Activated naive CD8-positive, alpha-beta T cell treated with anti-CD3 and anti-CD28 coated beads for 36 hours (primary cell): Measurements from ENCODE around the gene YWHAG. TPM values are rescaled to one million over a fixed set of nuclear protein-coding genes. Genes with fewer than 3 reads are reported as not detected.
A peak's percentile ranks its signal among the peaks of the same experiment; 100 is the strongest.
"Not testable (repeated sequence)": the region's sequence is repeated elsewhere in the genome, so short reads cannot be mapped to it uniquely, and the experiment has no call there.

Experiments
- DNase-seq: peaks from one replicate; pipeline ENCODE4 v3.0.0; 2021
- H3K27ac Mint-ChIP-seq: one replicate; pipeline ENCODE4 v1.8.0; 2022; ENCODE audit warnings: mild to moderate bottlenecking, moderate library complexity, mixed read lengths
- H3K27me3 Mint-ChIP-seq: one replicate; pipeline ENCODE4 v1.8.0; 2022; ENCODE audit warnings: mild to moderate bottlenecking, mixed read lengths
- H3K36me3 Mint-ChIP-seq: one replicate; pipeline ENCODE4 v1.8.0; 2021; ENCODE audit warnings: mild to moderate bottlenecking, mixed read lengths
- H3K4me1 Mint-ChIP-seq: one replicate; pipeline ENCODE4 v1.8.0; 2021; ENCODE audit warnings: mixed read lengths
- H3K4me3 Mint-ChIP-seq: one replicate; pipeline ENCODE4 v1.8.0; 2022; ENCODE audit warnings: mild to moderate bottlenecking, moderate library complexity, mixed read lengths
- H3K9me3 Mint-ChIP-seq: one replicate; pipeline ENCODE4 v1.8.0; 2022; ENCODE audit warnings: mixed read lengths
- total RNA-seq, 2 experiments: library from RNA; stranded (reverse); gene quantifications; one replicate each; pipeline ENCODE4 v1.2.3, GENCODE V29; 2021

Gene YWHAG
- total RNA-seq, 2 experiments from 2014 or later: 155 to 157 TPM

DNA sequence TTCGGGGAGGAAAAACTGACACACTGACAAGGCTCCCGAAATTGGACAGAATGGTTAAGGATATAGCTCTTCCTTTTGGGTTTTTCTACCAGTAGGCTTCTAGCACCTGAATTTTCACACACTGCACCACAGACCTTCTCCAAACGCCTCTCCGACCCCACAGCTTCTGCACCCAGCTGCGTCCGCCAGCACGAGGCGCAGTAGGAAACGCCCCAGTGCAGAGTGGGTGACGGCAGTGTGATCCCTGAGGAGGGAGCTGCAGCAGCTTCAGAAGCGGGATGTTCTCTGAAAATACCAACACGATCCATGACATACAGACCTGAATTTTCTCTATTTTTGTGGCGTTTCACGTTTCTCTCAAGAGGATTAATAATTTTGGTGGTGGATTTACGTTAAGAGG, 30.4 kb downstream of the YWHAG start:
- no peaks in the 10 kb centered on the region for H3K9me3 Mint-ChIP-seq
- H3K36me3 Mint-ChIP-seq: peaks cover 42% of the 10 kb centered on the region
- H3K27ac Mint-ChIP-seq: no peak overlapping the region
- no peak overlapping the region for H3K4me3 Mint-ChIP-seq
- no peaks in the 10 kb centered on the region for H3K27me3 Mint-ChIP-seq
- DNase-seq: no peak
- peaks cover 21% of the 10 kb centered on the region for H3K4me1 Mint-ChIP-seq

DNA sequence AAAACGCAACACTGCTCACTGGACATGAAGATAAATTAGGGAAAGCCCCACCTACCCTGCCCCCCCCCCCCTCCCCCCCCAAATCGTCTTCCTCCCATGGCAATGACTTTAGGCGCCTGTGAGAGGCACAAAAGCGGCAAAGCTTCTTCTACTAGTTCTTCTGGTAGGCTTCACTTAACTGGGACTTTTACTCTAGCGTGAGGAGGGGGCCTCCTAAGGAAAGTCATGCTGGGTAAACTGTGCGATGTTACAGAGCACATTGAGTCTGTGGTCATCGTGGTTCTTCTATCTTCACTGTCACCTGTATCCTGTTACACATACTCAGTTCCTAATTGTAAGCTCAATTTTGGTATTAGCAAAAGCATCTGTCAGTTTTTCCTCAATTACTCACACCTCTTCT, 31.2 kb downstream of the YWHAG start:
- Mint-ChIP-seq H3K27me3 (no peaks in the 10 kb centered on the region), H3K4me1 (peaks cover 21% of the 10 kb centered on the region), H3K36me3 (peaks cover 40% of the 10 kb centered on the region), H3K9me3 (no peaks in the 10 kb centered on the region), H3K4me3 (no peak overlapping the region), H3K27ac (peak overlapping the region; percentile 55)
- DNase-seq: no peak

DNA sequence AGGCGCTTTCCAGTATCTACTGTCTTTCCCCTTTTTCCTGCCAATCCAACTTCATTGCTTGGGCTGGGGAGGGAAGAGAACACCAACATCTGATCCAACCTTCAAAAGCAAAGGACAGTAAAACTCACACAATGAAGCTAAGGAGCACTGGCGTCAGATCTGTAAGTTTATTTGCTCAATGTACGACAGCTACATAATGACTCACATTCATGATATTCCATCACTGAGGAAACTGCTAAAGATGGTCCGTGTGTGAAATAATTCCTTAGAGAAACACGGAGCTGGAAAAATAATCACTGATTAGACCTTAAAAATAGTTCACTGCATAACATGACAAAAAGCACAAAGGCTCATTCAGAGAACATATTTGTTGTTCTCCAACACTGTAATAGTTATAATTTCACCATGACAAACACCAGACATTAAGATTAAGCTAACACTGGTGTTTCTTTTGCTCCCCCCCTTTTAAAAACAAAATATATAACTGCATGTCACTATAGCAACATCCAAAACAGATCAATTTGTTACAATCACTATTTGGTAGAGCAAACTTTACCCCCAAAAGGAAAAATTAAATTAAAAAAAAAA, 32.1 kb downstream of the YWHAG start:
- no peaks in the 10 kb centered on the region for H3K9me3 Mint-ChIP-seq

DNA sequence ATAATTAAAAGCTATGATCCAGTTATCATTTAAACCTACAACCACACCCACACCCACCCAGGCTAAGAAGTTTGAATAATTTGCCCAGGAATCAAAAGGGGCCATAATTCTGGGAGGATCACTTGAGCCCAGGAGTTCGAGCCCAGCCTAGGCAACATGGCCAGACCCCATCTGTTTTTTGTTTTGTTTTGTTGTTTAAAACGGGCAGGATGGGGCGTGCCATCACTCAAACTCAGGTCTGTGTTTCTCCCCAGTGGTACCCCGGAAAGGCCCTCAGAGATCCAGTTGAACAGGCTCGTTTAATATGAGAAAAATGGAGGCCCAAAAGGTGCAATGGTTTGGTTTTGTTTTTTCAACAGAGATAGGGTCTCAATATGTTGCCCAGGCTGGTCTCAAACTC, 33.0 kb downstream of the YWHAG start:
- Mint-ChIP-seq H3K27ac (no peak overlapping the region), H3K27me3 (no peaks in the 10 kb centered on the region), H3K36me3 (peaks cover 37% of the 10 kb centered on the region), H3K4me3 (no peak overlapping the region), H3K4me1 (peaks cover 23% of the 10 kb centered on the region), H3K9me3 (no peaks in the 10 kb centered on the region)
- no peak for DNase-seq

More for the DNA sequence above, 32.1 kb downstream of the YWHAG start:
- Mint-ChIP-seq H3K4me1 (peaks cover 23% of the 10 kb centered on the region), H3K27ac (no peak overlapping the region), H3K27me3 (no peaks in the 10 kb centered on the region), H3K4me3 (no peak overlapping the region), H3K36me3 (peaks cover 40% of the 10 kb centered on the region)
- DNase-seq: no peak

DNA sequence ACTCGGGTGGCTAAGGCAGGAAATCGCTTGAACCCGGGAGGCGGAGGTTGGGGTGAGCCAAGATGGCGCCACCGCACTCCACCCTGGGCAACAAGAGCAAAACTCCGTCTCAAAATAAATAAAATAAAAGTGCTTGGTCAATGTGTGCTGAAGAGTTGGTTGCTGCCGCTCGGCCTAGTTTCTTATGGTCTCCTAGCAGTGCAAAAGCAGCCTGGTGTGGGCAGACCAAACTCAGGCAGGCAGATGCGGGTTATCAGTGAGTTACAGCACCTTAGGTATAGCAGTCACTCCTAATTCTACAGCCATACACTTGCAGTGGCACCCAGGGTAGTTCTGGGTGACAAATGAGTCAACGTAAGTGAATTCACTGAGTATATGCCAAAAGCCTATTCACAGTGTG, 33.7 kb downstream of the YWHAG start:
- H3K27ac Mint-ChIP-seq: no peak overlapping the region

DNA sequence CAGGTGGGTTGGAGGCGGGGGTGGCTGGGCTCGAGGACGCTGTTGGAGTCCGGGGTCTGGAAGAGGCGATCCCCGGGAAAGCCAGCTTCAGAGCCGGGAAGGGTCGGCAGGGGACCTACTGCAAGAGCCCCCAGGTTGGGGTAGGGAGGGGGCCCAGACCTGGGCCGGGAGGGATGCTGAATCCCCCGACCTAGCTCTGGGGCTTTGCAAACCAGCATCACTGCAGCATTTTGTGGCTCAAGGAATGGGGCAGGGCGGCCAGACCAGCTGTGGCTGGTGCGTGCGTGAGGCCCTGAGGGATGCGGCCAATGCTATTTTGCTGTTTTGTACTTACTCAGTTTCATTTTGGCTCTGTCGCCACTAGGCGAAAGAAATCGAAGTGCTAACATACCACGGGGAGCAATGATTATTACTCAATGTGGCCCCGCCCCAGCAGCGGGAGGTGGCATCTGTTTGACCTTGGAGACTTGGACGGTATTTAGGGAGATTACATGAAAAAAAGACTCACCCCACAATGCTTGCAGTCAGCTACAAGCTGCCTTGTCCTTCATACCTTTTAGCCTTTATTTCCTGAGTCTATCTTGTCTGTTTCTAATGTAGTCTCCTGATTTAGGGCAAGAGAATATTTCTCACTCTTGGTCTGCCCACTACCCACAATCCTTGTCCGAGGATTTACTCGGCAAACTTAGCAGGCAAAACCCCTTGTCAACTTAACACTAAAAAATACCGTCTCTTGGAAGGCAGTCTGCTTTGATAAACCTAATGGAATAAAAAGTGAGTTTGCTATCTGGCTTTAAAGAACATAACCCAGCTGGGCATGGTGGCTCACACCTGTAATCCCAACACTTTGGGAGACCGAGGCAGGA, 40.1 kb downstream of the YWHAG start:
- peak overlapping the region; percentile 84 for H3K4me3 Mint-ChIP-seq
- H3K4me1 Mint-ChIP-seq: peaks cover 28% of the 10 kb centered on the region
- peaks cover 10% of the 10 kb centered on the region for H3K36me3 Mint-ChIP-seq
- peak; percentile 74 for DNase-seq
- H3K9me3 Mint-ChIP-seq: no peaks in the 10 kb centered on the region
- peak overlapping the region; percentile 93 for H3K27ac Mint-ChIP-seq
- no peaks in the 10 kb centered on the region for H3K27me3 Mint-ChIP-seq

More for the DNA sequence above, 33.7 kb downstream of the YWHAG start:
- Mint-ChIP-seq H3K36me3 (peaks cover 38% of the 10 kb centered on the region), H3K4me3 (no peak overlapping the region), H3K27me3 (no peaks in the 10 kb centered on the region), H3K4me1 (peaks cover 21% of the 10 kb centered on the region), H3K9me3 (no peaks in the 10 kb centered on the region)
- DNase-seq: no peak

DNA sequence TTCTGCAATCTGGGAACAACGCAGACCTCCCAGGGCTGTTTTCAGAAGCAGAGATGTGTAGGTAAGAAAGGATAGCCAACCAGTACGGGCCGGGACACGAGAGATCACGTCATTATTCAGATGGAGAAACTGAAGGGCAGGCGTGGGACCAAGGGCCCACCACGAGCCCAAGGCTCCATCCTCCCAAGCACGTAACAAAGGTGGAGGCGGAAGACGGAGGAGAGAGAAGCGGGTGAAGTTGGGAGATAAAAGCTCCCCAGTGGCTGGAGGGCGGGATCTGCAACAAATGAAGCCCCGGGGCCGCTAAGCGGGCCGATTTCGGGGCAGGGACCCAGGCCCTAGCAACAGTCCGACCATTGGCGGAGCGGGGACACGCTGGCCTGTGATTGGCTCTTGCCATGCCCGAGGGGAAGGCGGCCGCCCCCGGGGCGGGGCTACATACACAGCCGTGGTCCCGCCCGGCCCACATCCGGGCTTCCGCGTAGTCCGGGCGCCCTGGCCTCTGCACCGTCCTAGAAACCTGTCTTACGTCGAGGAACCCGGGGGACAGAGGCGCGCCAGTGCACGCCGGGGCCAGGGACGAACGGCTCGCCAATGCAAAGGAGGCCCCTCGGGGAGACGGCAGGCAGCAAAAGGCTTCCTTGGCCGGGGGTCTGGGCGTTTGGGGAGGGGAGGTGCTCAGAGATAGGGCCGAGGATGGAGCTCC, 40.9 kb downstream of the YWHAG start:
- Mint-ChIP-seq H3K27me3 (no peaks in the 10 kb centered on the region), H3K27ac (peak overlapping the region; percentile 94), H3K36me3 (peaks cover 10% of the 10 kb centered on the region), H3K4me1 (peaks cover 26% of the 10 kb centered on the region), H3K9me3 (no peaks in the 10 kb centered on the region), H3K4me3 (peak overlapping the region; percentile 84)
- peak; percentile 97 for DNase-seq

DNA sequence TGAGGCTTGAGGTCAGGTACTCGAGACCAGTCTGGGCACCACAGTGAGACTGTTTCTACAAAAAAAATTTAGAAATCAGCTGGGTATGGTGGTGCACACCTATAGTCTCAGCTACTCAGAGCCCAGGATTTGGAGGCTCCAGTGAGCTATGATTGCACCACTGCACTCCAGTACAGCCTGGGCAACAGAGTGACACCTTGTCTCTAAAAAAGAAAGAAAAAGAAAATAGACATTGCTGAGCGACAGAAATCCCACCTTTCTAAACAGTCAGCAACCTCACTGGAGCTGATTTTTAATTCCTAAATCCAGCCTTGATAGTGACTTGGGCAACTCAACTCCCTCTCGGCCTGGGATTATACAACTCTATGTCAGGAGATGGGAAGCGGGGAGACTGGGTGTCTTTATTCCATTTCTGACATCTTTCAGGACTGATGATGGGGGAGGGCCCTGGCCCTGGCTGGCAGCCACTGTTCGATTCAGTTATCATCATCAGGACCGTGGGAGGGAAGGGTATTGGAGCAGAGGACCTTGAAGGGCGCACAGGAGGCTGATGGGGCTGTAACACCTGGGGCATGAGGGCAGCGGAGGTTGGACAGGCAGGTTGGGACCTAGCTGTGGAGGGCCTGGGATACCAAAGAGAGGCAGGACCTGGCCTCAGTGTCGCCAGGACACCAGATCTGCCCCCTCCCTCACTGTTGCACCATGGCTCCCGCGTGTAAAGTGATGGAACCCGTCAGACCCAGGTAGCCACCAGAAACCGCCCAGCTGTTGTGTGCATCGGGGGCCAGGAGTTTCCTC, 41.6 kb downstream of the YWHAG start:
- Mint-ChIP-seq H3K27me3 (no peaks in the 10 kb centered on the region), H3K4me3 (peak overlapping the region; percentile 84), H3K27ac (peak overlapping the region; percentile 94), H3K9me3 (no peaks in the 10 kb centered on the region), H3K36me3 (peaks cover 10% of the 10 kb centered on the region), H3K4me1 (peaks cover 24% of the 10 kb centered on the region)
- DNase-seq: no peak

DNA sequence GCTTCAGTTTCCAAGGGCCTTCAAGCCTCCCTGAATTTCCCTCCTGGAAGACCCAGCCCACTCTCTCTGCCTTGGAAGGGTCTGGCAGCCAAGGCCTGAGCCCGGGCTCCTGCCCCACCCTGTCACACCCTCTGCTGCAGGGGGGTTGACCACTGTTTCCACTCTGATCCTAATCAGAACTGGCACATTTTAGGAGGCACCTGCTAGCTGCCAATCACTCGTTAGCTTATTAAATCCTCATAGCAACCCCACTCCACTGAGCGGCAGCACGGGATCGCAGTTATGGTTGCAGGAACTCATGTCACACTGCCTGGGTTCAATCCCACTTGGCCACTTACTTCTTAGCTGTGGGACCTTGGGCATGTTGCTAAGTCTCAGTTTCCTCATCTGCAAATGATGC, 43.4 kb downstream of the YWHAG start:
- H3K36me3 Mint-ChIP-seq: peaks cover 10% of the 10 kb centered on the region
- peaks cover 24% of the 10 kb centered on the region for H3K4me1 Mint-ChIP-seq
- H3K27me3 Mint-ChIP-seq: no peaks in the 10 kb centered on the region
- H3K4me3 Mint-ChIP-seq: no peak overlapping the region
- no peak overlapping the region for H3K27ac Mint-ChIP-seq
- no peak for DNase-seq
- no peaks in the 10 kb centered on the region for H3K9me3 Mint-ChIP-seq

DNA sequence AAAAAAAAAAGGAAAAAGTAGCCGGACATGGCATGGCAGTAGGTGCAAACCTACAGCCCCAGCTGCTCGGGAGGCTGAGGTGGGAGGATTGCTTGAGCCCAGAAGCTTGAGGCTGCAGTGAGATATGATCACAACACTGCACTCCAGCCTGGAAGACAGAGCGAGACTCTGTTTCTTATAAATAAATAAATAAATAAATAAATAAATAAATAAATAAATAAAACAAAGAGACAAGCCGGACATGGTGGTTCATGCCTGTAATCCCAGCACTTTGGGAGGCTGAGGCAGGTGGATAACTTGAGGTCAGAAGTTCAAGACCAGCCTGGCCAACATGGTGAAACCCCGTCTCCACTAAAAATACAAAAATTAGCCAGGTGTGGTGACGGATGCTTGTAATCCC, 44.1 kb downstream of the YWHAG start:
- not testable (repeated sequence) for H3K4me3 Mint-ChIP-seq, H3K36me3 Mint-ChIP-seq, H3K9me3 Mint-ChIP-seq, H3K27ac Mint-ChIP-seq, H3K27me3 Mint-ChIP-seq, DNase-seq
- peaks cover 21% of the 10 kb centered on the region for H3K4me1 Mint-ChIP-seq

DNA sequence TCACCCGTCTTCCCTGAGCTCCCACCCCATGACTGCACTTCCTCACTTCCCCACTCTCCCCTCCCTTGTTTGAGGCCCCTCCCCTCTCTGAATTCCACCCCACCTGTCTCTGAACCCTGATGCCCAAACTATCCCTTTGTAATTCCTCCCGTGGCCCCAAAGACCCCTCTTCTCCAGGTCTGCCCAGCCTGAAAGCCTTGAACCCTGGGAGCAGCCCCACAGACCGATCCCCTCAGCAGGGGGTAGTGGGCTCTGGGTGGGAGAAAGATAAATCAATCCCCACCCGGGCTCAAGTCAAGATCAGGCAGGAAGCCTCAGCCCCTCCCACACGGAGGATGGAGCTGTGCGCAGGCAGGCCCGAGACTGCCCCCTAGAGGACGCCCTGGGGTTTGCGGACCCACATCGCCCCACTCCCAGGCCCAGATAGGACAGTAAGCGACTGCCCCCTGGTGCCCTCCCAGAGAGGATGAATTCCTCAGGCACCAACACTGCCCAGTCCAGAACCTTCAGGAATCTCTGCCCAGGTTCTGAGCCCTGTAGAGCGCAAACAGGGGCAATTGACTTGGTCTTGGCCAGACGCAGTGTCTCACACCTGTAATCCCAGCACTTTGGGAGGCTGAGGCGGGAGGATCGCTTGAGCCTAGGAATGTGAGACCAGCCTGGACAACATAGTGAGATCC, 44.6 kb downstream of the YWHAG start:
- no peaks in the 10 kb centered on the region for H3K27me3 Mint-ChIP-seq
- H3K36me3 Mint-ChIP-seq: peaks cover 5% of the 10 kb centered on the region
- peak; percentile 94 for DNase-seq
- H3K9me3 Mint-ChIP-seq: no peaks in the 10 kb centered on the region
- H3K4me1 Mint-ChIP-seq: peaks cover 17% of the 10 kb centered on the region
- peak overlapping the region; percentile 29 for H3K4me3 Mint-ChIP-seq
- peak overlapping the region; percentile 71 for H3K27ac Mint-ChIP-seq

DNA sequence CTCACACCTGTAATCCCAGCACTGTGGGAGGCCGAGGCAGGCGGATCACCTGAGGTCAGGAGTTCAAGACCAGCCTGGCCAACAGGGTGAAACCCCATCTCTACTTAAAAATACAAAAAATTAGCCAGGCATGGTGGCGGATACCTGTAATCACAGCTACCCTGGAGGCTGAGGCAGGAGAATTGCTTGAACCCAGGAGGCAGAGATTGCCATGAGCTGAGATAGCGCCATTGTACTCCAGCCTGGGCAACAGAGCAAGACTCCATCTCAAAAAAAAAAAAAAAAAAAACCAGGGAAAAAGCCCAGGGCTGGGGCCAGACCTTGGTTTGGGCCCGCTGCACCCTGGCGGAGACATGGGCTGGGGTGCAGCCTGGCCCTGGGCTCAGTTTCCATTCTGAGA, 47.0 kb downstream of the YWHAG start:
- not testable (repeated sequence) for H3K4me3 Mint-ChIP-seq

DNA sequence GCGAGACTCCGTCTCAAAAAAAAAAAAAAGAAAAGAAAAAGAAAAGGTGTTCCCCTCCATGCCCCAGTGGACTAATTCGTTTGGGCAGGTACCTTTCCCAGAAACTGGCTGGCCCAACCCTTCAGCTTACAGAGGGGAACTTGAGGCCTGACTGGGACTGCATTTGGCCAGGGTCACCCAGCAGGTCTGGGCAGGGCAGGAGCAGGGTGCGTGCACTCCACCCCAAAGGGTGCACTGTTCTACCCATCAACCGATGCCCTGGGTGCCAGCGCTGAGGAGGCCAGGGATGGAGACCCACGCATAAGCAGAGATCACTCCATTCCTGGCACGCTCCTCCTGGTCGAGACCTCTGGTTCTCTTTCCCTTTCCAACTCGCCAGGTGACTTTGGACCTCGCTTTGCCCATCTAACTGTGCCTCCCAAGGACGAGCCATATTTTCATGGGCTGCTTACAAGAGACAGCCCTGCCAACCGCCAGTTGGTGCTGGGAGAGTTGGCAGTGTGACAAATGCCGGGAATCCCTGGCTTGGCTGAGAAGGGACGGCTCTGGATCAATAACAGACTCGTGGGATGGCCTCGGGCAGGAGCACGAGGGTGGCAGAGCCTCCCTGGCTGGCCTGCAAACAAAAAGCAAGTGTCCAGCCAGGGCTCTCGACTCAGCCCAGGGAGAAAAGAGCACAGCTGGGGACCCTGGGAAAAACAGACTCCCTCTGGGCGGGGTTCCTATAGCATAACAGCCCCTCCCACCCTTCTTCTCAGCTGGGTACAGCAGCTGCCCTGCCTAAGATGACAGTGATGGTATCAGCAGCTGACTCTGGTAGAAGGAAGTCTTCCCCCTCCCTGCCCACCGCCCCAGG, 48.5 kb downstream of the YWHAG start:
- no peak for DNase-seq
- Mint-ChIP-seq H3K9me3 (no peaks in the 10 kb centered on the region), H3K27ac (no peak overlapping the region), H3K36me3 (no peaks in the 10 kb centered on the region), H3K4me1 (peaks cover 4% of the 10 kb centered on the region), H3K4me3 (no peak overlapping the region), H3K27me3 (no peaks in the 10 kb centered on the region)

More for the DNA sequence above, 47.0 kb downstream of the YWHAG start:
- not testable (repeated sequence) for H3K27ac Mint-ChIP-seq, H3K4me1 Mint-ChIP-seq, DNase-seq, H3K9me3 Mint-ChIP-seq, H3K27me3 Mint-ChIP-seq, H3K36me3 Mint-ChIP-seq
